ENCODE data around the gene PRKG1.

GRCh38 chr10:51073453-51074237 lies 642 bp upstream of the PRKG1 start:
- TF ChIP-seq CTCF (IDR thresholded peaks at IDR 0.05) (peak; percentile 39), ZFX (IDR thresholded peaks at IDR 0.05; ENCODE audit: borderline replicate concordance) (no peak)
